ENCODE data around the gene ARHGAP27. TPM values are rescaled to one million over a fixed set of nuclear protein-coding genes. Genes with fewer than 3 reads are reported as not detected.

Gene ARHGAP27
- total RNA-seq, 2 experiments from 2014 or later = 100 to 106 TPM

DNA sequence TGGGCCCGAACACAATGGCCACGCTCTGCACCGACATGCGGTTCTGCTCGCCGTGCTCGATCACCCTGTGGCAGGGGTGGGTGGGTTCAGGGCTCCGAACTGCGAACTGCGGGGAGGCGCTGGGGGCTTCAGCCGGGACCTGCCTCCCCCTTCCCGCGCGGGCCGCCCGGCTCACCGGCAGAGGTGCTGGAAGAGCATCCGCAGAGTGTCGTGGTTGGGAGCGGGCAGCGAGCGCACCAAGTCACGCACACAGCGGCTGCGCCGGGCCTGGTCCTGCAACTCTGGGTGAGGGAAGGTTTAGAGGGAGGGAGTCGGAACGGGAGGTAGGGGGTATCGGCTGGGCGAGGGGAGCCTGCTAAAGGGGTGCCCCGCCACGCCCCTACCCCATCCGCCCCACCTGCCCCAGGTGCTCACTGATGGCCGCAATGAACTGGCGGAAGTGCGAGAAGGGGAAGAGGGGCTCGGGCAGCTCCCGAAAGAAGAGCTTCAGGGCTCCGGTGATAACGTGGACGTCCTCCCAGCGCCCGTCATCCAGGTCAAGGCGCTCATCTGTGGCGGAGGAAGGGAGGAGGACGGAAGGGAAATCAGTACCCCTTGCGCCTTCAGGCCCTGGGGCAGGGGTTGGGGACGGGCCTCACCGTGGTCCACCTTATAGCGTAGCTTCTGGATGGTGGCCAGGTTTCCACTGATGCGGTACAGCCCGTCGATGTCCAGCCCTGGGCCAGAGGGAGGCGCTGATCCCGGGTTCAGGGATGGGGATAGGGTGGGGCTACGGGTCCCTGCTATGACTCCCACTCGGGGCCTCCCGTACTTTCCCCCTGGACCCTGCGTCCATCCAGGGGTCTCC is 36.9 kb downstream of the ARHGAP27 start:
- POLR2A ChIA-PET = no interaction called here
- Mint-ChIP-seq H3K9me3 (ENCODE audit: insufficient read depth) (no peaks in the 10 kb centered on the region), H3K4me1 (ENCODE audit: low read depth) (peaks cover 8% of the 10 kb centered on the region), H3K27me3 (ENCODE audit: low read depth) (peaks cover 6% of the 10 kb centered on the region), H3K27ac (no peak overlapping the region), H3K36me3 (ENCODE audit: low read depth) (peaks cover 38% of the 10 kb centered on the region), H3K4me3 (no peak overlapping the region)
- no peak for ATAC-seq
- CTCF ChIA-PET = interaction anchor here (1.0 to 1.3 kb wide), 2 partner anchors 12 to 119 kb away, joined by 3 read pairs; no protein-coding TSS in a partner anchor
- DNase-seq = no peak

DNA sequence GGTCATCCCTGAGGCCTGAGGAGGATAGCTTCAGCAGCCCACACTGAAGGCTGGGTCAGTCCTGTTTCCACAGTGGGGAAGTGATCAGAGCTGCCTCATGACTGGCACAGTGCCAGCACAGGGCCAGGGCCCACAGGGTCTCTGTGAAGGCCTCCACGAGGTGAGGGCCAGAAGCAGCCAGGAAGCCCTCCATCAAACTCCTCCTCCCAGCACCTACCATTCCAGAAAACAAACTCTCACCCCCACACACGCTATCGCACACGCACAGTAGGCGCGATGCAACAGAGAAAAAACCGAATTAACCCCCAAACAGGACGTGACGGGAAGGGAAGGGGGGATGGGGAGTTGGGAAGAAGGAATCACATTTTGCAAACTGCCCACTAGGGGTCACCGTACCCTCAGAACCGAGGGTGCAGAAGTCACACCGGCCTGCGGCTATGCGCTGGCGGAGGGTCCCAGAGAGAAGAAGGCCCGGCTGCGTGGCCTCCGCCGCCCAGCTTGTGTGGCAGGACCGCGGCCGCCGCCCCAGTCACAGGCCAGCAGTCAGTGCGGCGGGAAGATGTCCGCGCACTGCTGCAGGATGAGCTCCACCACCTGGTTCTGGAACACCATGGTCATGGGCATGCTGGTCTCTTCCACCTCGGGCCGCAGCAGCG is 37.6 kb downstream of the ARHGAP27 start:
- ATAC-seq = peak; percentile 46
- Mint-ChIP-seq H3K27ac (no peak overlapping the region), H3K27me3 (ENCODE audit: low read depth) (peaks cover 6% of the 10 kb centered on the region), H3K4me3 (no peak overlapping the region), H3K4me1 (ENCODE audit: low read depth) (peaks cover 8% of the 10 kb centered on the region), H3K9me3 (ENCODE audit: insufficient read depth) (no peaks in the 10 kb centered on the region), H3K36me3 (ENCODE audit: low read depth) (peaks cover 33% of the 10 kb centered on the region)
- ChIA-PET CTCF (interaction anchor here (0.9 to 1.6 kb wide), 4 partner anchors 10 to 118 kb away, joined by 3 to 15 read pairs (median 3); no protein-coding TSS in a partner anchor), POLR2A (no interaction called here)
- DNase-seq = peak; percentile 52

DNA sequence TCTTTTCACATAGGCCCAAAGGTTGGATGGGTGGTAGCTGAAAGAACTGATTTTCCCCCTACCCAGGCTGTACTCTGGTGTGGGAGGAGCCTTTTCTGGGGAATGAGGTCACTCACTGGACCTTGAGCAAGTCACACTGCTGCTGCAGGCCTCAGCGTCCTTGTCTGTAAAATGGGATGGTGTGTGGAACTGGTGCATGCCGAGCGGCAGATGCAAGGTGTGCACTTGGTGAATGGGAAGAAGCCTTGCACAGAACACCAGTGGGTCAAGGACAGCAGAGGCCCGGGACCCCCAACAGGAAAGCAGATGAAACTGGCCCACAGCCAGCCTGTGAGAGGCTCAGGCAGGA is 38.1 kb downstream of the ARHGAP27 start:
- H3K27ac Mint-ChIP-seq = peak overlapping the region; percentile 60
- H3K4me3 Mint-ChIP-seq = no peak overlapping the region
- peaks cover 10% of the 10 kb centered on the region for H3K4me1 Mint-ChIP-seq (ENCODE audit: low read depth)
- DNase-seq (no peak), ATAC-seq (no peak)
- CTCF ChIA-PET = interaction anchor here (0.9 to 1.6 kb wide), 3 partner anchors 10 to 147 kb away, joined by 3 to 15 read pairs (median 4); no protein-coding TSS in a partner anchor
- H3K27me3 Mint-ChIP-seq (ENCODE audit: low read depth) = peaks cover 6% of the 10 kb centered on the region
- no peaks in the 10 kb centered on the region for H3K9me3 Mint-ChIP-seq (ENCODE audit: insufficient read depth)
- peaks cover 29% of the 10 kb centered on the region for H3K36me3 Mint-ChIP-seq (ENCODE audit: low read depth)
- POLR2A ChIA-PET = interaction anchor here (0.6 kb wide), 1 partner anchor 959 kb away, joined by 4 read pairs; no protein-coding TSS in a partner anchor

DNA sequence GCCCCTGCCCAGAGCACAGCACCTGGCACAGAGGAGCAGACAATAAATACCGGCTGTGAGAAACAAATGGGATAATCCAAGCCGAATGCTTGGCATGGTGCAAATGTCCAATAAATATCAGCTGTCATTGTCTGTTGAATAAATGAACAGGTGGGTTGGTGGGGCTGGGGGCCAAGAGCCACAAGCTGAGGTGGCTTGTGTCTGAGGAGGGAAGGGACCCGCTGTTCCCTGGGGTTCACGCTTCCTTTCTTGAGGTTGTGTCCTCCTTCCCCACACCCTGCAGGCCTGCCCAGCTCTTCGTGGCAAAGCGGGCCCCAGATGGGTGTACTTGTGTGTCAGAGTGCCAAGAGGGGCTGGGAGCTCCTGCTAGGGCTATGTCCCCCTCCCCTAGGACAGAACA is 38.6 kb downstream of the ARHGAP27 start:
- Mint-ChIP-seq H3K36me3 (ENCODE audit: low read depth) (peaks cover 28% of the 10 kb centered on the region), H3K27me3 (ENCODE audit: low read depth) (peaks cover 6% of the 10 kb centered on the region), H3K27ac (no peak overlapping the region), H3K9me3 (ENCODE audit: insufficient read depth) (no peaks in the 10 kb centered on the region), H3K4me1 (ENCODE audit: low read depth) (peaks cover 10% of the 10 kb centered on the region), H3K4me3 (no peak overlapping the region)
- no peak for DNase-seq
- ChIA-PET CTCF (interaction anchor here (0.9 to 1.6 kb wide), 3 partner anchors 9 to 175 kb away, joined by 4 to 15 read pairs (median 4); no protein-coding TSS in a partner anchor), POLR2A (interaction anchor here (0.6 kb wide), 1 partner anchor 959 kb away, joined by 4 read pairs; no protein-coding TSS in a partner anchor)
- no peak for ATAC-seq

DNA sequence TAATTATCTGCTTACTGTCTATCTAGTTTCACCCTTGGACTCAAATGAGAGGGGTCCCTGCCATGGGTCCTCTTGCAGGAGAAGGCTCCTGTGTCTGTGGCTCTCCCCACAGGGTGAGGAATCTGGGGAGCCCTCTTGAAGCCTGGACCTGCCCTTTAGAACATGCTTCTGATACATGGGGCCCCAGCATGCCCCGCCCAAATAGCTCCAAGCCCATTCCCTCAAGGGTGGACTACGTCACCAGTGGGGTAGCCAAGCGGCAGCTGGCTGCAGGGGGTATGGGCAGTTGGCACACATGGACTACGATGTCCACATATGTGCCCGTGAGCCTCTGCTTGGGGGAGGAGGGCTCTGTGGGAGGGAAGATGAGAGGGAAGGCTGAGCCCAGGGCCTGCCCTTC is 39.3 kb downstream of the ARHGAP27 start:
- Mint-ChIP-seq H3K27ac (peak overlapping the region; percentile 11), H3K36me3 (ENCODE audit: low read depth) (peaks cover 23% of the 10 kb centered on the region), H3K9me3 (ENCODE audit: insufficient read depth) (no peaks in the 10 kb centered on the region), H3K27me3 (ENCODE audit: low read depth) (peaks cover 6% of the 10 kb centered on the region), H3K4me1 (ENCODE audit: low read depth) (peaks cover 17% of the 10 kb centered on the region), H3K4me3 (no peak overlapping the region)
- CTCF ChIA-PET = interaction anchor here (0.9 to 3.2 kb wide), 6 partner anchors 9 to 174 kb away, joined by 3 to 15 read pairs (median 8); no protein-coding TSS in a partner anchor
- POLR2A ChIA-PET = no interaction called here
- DNase-seq = no peak
- ATAC-seq = no peak

DNA sequence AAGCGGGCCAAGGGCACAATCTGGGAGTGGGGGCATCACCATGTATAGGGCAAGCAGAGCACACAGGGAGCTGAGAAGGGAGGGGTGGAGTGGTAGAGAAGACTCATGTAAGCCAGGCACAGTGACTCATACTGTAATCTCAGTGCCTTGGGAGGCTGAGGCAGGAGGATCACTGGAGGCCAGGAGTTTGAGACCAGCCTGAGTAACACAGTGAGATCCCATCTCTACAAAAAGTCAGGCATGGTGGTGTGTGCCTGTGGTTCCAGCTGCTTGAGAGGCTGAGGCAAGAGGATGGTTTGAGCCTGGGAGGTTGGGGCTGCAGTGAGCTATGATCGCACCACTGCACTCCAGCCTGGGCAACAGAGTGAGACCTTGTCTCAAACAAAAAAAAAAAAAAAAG is 40.8 kb downstream of the ARHGAP27 start:
- H3K9me3 Mint-ChIP-seq (ENCODE audit: insufficient read depth) = no peaks in the 10 kb centered on the region
- no peak overlapping the region for H3K4me3 Mint-ChIP-seq
- ATAC-seq (no peak), DNase-seq (no peak)
- peaks cover 6% of the 10 kb centered on the region for H3K27me3 Mint-ChIP-seq (ENCODE audit: low read depth)
- peaks cover 21% of the 10 kb centered on the region for H3K4me1 Mint-ChIP-seq (ENCODE audit: low read depth)
- CTCF ChIA-PET = interaction anchor here (0.9 to 3.2 kb wide), 4 partner anchors 9 to 173 kb away, joined by 3 to 13 read pairs (median 8); no protein-coding TSS in a partner anchor
- POLR2A ChIA-PET = interaction anchor here (1.1 to 1.3 kb wide), 2 partner anchors 10 to 232 kb away, joined by 3 to 4 read pairs; no protein-coding TSS in a partner anchor
- no peak overlapping the region for H3K27ac Mint-ChIP-seq
- peaks cover 14% of the 10 kb centered on the region for H3K36me3 Mint-ChIP-seq (ENCODE audit: low read depth)

- H3K27me3 Mint-ChIP-seq (ENCODE audit: low read depth) = peaks cover 6% of the 10 kb centered on the region
- H3K36me3 Mint-ChIP-seq (ENCODE audit: low read depth) = peaks cover 11% of the 10 kb centered on the region
- ChIA-PET CTCF (interaction anchor here (1.9 to 3.2 kb wide), 2 partner anchors 114 to 172 kb away, joined by 12 to 13 read pairs; no protein-coding TSS in a partner anchor), POLR2A (interaction anchor here (1.1 kb wide), 1 partner anchor 231 kb away, joined by 3 read pairs; no protein-coding TSS in a partner anchor)
- DNase-seq (no peak), ATAC-seq (peak; percentile 21)
- H3K4me3 Mint-ChIP-seq = no peak overlapping the region
- H3K4me1 Mint-ChIP-seq (ENCODE audit: low read depth) = peaks cover 21% of the 10 kb centered on the region
- H3K9me3 Mint-ChIP-seq (ENCODE audit: insufficient read depth) = no peaks in the 10 kb centered on the region
- H3K27ac Mint-ChIP-seq = no peak overlapping the region
Measured at GRCh38 chr17:45391291-45391690, 41.4 kb downstream of the ARHGAP27 start.

DNA sequence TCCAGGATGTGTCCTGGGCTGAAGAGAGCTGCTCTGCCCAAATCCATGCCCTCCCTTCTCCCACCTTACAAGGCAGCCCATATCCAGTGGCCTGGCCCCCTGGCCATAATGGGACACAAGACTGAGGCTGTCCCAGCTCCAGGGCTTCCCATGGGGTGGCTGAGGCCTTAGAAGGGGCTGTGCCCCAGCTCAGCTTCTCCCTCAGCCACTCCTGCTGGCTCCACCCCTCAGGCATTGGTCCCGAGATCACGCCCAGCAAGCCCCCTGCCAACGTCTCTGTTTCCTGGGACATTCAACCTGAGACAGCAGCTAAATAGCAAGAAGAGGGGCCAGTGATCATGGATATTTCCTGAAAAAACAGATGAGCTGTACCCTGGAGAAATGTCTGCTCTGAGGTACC is 43.3 kb downstream of the ARHGAP27 start:
- POLR2A ChIA-PET = interaction anchor here (0.9 to 2.3 kb wide), 4 partner anchors 19 to 163 kb away, joined by 3 to 6 read pairs (median 4); no protein-coding TSS in a partner anchor
- H3K27me3 Mint-ChIP-seq (ENCODE audit: low read depth) = peaks cover 6% of the 10 kb centered on the region
- no peak for ATAC-seq
- peaks cover 2% of the 10 kb centered on the region for H3K36me3 Mint-ChIP-seq (ENCODE audit: low read depth)
- H3K4me3 Mint-ChIP-seq = no peak overlapping the region
- H3K27ac Mint-ChIP-seq = peak overlapping the region; percentile 23
- H3K4me1 Mint-ChIP-seq (ENCODE audit: low read depth) = peaks cover 30% of the 10 kb centered on the region
- DNase-seq = no peak
- CTCF ChIA-PET = interaction anchor here (0.7 to 10.7 kb wide), 9 partner anchors 8 to 254 kb away, joined by 3 to 199 read pairs (median 4); partner anchors contain the start of genes ACBD4 and MAP3K14
- H3K9me3 Mint-ChIP-seq (ENCODE audit: insufficient read depth) = no peaks in the 10 kb centered on the region

DNA sequence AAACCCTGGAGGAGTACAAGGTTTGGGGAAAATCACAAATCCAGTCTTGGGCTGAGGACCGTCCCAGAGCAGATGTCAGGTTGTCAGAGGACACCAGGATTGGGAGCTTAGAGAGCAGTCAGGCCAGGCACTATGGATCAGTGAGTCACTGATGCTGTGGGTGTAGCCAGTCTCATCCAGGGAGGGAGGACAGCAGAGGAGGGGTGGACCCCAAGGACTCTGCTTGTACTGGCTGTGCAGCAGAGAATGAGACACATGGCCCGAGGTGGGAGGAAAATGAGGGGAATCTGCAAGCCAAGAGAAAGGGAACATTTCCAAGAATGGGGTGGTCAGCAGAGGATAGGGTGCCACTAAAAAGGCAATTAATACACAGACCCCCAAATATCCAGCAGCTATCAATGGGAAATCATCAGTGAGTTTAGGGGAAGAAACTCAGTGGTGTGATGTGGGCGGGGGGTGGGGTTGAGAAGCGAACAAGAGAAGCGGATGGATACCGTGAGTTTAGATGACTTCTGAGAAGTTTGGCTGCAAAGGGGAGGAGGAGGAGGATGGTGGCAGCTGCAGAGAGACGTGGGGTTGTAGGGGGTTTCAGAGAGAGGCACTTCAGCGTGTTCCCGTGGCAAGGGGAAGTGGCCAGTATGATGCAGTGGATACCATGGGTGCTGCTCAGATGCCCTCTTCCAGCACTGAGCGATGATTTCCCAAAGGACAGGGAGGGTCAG is 43.9 kb downstream of the ARHGAP27 start:
- ChIA-PET CTCF (interaction anchor here (0.6 to 10.7 kb wide), 14 partner anchors 9 to 253 kb away, joined by 3 to 199 read pairs (median 4); partner anchors contain the start of genes ACBD4 and MAP3K14), POLR2A (interaction anchor here (0.6 to 2.3 kb wide), 6 partner anchors 20 to 163 kb away, joined by 3 to 6 read pairs (median 4); no protein-coding TSS in a partner anchor)
- Mint-ChIP-seq H3K27ac (peak overlapping the region; percentile 47), H3K4me3 (no peak overlapping the region), H3K4me1 (ENCODE audit: low read depth) (peaks cover 36% of the 10 kb centered on the region), H3K9me3 (ENCODE audit: insufficient read depth) (no peaks in the 10 kb centered on the region), H3K36me3 (ENCODE audit: low read depth) (no peaks in the 10 kb centered on the region), H3K27me3 (ENCODE audit: low read depth) (peaks cover 6% of the 10 kb centered on the region)
- DNase-seq (no peak), ATAC-seq (no peak)

DNA sequence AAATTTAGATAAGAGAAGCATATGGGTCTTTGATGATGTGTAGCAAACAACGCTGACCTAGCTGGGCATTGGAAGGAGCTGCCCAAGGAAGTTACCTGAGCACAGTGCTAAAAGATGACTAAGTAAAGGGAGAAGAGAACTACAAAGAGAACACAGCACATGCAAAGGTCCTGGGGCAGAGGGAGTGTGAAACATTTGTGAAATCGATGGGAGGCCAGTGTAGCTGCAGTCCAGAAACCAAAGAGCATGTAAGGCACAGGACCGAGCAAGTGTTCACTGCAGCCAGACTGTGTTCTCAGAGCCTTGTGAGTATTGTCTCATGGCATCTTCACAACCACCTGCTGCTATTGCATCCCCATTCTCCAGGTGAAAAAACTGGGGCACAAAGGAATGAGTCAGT is 44.9 kb downstream of the ARHGAP27 start:
- H3K4me3 Mint-ChIP-seq = no peak overlapping the region

More for the DNA sequence above, 44.9 kb downstream of the ARHGAP27 start:
- H3K27ac Mint-ChIP-seq = no peak overlapping the region
- H3K27me3 Mint-ChIP-seq (ENCODE audit: low read depth) = peaks cover 10% of the 10 kb centered on the region
- H3K9me3 Mint-ChIP-seq (ENCODE audit: insufficient read depth) = no peaks in the 10 kb centered on the region
- no peak for DNase-seq
- no peak for ATAC-seq
- peaks cover 39% of the 10 kb centered on the region for H3K4me1 Mint-ChIP-seq (ENCODE audit: low read depth)
- no peaks in the 10 kb centered on the region for H3K36me3 Mint-ChIP-seq (ENCODE audit: low read depth)
- CTCF ChIA-PET = interaction anchor here (0.6 to 10.7 kb wide), 12 partner anchors 10 to 169 kb away, joined by 3 to 199 read pairs (median 4); partner anchors contain the start of gene MAP3K14
- POLR2A ChIA-PET = interaction anchor here (1.9 kb wide), 1 partner anchor 110 kb away, joined by 5 read pairs; no protein-coding TSS in a partner anchor

Measured in activated CD8-positive, alpha-beta T cell treated with anti-CD3 and anti-CD28 coated beads, Interleukin-2, amount 10 ng/mL, durations not matched to agents 7 days and 5 days (primary cell).